ENCODE data around the gene CDON. TPM values are rescaled to one million over a fixed set of nuclear protein-coding genes. Genes with fewer than 3 reads are reported as not detected.

Gene CDON
- polyA plus RNA-seq, 3 donors: 0.01 TPM; not detected in 2

DNA sequence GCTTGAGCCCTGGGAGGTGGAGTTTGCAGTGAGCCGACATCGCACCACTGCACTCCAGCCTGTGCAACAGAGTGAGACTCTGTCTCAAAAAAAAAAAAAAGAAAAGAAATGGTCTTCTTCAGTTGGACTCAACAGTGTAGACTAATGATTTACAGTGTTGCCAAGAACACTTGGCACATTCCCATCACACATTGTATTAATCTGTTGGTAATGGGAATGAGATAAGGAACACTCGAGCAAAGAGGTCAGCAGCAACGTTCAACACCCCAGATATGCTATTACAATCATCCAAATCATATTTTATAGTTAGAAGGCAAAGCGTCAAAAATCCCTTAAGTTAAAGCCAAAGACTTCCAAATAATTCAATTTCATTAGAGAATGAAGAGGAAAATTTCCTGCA, 14.5 kb downstream of the CDON start:
- Histone ChIP-seq H3K27ac (ENCODE audit: low read depth in 1 of 2, low read length in 2 of 2) (no peak overlapping the region), H3K79me2 (ENCODE audit: insufficient read depth, low read length) (no peaks in the 10 kb centered on the region), H3K36me3 (replicated peaks in 1 of 2; ENCODE audit: control insufficient read depth in 1 of 2, insufficient read depth in 2 of 2, low read length in 2 of 2) (no peaks in the 10 kb centered on the region), H3K9ac (ENCODE audit: insufficient read depth, low read length, poor library complexity, severe bottlenecking) (no peak overlapping the region), H3K4me1 (ENCODE audit: control insufficient read depth in 1 of 2, insufficient read depth in 2 of 2, low read length in 2 of 2) (no peaks in the 10 kb centered on the region), H3K9me3 (replicated peaks in 1 of 2; ENCODE audit: control insufficient read depth in 1 of 2, insufficient read depth in 1 of 2, low read length in 2 of 2) (no peaks in the 10 kb centered on the region), H3K4me3 (replicated peaks in 1 of 3; ENCODE audit: low read depth in 2 of 3, low read length in 3 of 3) (no peak overlapping the region), H4K20me1 (ENCODE audit: insufficient read depth, low read length) (no peaks in the 10 kb centered on the region), H2AFZ (ENCODE audit: insufficient read depth, low read depth, low read length, poor library complexity, severe bottlenecking) (no peak overlapping the region), H3K27me3 (ENCODE audit: control insufficient read depth in 2 of 2, insufficient read depth in 2 of 2, low read length in 2 of 2) (peaks cover 2 to 4% of the 10 kb centered on the region in 2 donors), H3K4me2 (replicated peaks; ENCODE audit: extremely low read depth, low read length, poor library complexity, severe bottlenecking) (no peak overlapping the region)
- Mint-ChIP-seq H3K27ac (no peak overlapping the region), H3K36me3 (no peaks in the 10 kb centered on the region), H3K27me3 (ENCODE audit: low read depth in 3 of 3) (peaks cover 5 to 22% (median 14%) of the 10 kb centered on the region in 3 donors), H3K4me1 (no peaks in the 10 kb centered on the region), H3K9me3 (peaks cover 0 to 2% (median 0%) of the 10 kb centered on the region in 7 donors), H3K4me3 (no peak overlapping the region)
- TF ChIP-seq, protein P1, sequence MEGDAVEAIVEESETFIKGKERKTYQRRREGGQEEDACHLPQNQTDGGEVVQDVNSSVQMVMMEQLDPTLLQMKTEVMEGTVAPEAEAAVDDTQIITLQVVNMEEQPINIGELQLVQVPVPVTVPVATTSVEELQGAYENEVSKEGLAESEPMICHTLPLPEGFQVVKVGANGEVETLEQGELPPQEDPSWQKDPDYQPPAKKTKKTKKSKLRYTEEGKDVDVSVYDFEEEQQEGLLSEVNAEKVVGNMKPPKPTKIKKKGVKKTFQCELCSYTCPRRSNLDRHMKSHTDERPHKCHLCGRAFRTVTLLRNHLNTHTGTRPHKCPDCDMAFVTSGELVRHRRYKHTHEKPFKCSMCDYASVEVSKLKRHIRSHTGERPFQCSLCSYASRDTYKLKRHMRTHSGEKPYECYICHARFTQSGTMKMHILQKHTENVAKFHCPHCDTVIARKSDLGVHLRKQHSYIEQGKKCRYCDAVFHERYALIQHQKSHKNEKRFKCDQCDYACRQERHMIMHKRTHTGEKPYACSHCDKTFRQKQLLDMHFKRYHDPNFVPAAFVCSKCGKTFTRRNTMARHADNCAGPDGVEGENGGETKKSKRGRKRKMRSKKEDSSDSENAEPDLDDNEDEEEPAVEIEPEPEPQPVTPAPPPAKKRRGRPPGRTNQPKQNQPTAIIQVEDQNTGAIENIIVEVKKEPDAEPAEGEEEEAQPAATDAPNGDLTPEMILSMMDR (IDR thresholded peaks at IDR 0.05): no peak
- intact Hi-C loops (cut with micrococcal nuclease): no loop called here
- no peak for DNase-seq
- WGBS (ENCODE audit: insufficient coverage): no CpG with 5 or more reads among the region's 5 CpGs

DNA sequence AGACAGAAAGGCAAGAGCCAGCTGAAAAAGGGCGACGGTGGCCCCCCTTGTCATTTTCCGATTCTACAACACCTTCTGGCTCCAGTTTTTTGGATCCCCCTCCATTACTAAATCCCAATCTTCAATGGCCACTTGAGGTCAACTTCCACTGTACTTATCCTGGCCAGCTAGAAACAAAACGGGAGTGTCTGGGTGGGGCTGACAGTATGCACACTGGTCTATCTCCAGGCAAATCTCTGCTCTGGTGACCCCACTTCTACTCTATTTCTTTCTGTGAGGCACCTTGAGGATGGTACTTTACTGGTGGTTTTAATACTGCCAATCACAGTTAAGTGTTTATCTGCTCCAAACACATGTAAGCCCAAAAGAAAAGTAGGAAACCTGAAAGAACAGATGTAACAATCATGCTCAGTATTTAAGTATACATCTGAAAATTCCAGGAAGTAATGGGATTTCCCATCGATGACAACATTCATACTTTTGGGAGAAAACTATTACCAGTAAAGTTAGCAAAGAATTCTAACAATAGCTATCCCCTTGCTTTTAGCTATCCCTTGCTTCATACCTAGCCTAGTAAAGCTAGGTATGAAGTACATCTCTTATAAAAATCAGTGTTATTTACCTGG, 16.0 kb downstream of the CDON start:
- Mint-ChIP-seq H3K4me3 (no peak overlapping the region), H3K27ac (no peak overlapping the region), H3K9me3 (peaks cover 0 to 2% (median 0%) of the 10 kb centered on the region in 7 donors), H3K27me3 (ENCODE audit: low read depth in 3 of 3) (peaks cover 5 to 18% (median 17%) of the 10 kb centered on the region in 3 donors), H3K36me3 (no peaks in the 10 kb centered on the region), H3K4me1 (no peaks in the 10 kb centered on the region)
- TF ChIP-seq, protein P1 (IDR thresholded peaks at IDR 0.05): no peak
- Histone ChIP-seq H4K20me1 (ENCODE audit: insufficient read depth, low read length) (no peaks in the 10 kb centered on the region), H3K4me3 (replicated peaks in 1 of 3; ENCODE audit: low read depth in 2 of 3, low read length in 3 of 3) (no peak overlapping the region), H3K9me3 (replicated peaks in 1 of 2; ENCODE audit: control insufficient read depth in 1 of 2, insufficient read depth in 1 of 2, low read length in 2 of 2) (no peaks in the 10 kb centered on the region), H2AFZ (ENCODE audit: insufficient read depth, low read depth, low read length, poor library complexity, severe bottlenecking) (no peak overlapping the region), H3K4me2 (replicated peaks; ENCODE audit: extremely low read depth, low read length, poor library complexity, severe bottlenecking) (no peak overlapping the region), H3K36me3 (replicated peaks in 1 of 2; ENCODE audit: control insufficient read depth in 1 of 2, insufficient read depth in 2 of 2, low read length in 2 of 2) (no peaks in the 10 kb centered on the region), H3K9ac (ENCODE audit: insufficient read depth, low read length, poor library complexity, severe bottlenecking) (no peak overlapping the region), H3K27ac (ENCODE audit: low read depth in 1 of 2, low read length in 2 of 2) (no peak overlapping the region), H3K4me1 (ENCODE audit: control insufficient read depth in 1 of 2, insufficient read depth in 2 of 2, low read length in 2 of 2) (no peaks in the 10 kb centered on the region), H3K79me2 (ENCODE audit: insufficient read depth, low read length) (no peaks in the 10 kb centered on the region), H3K27me3 (ENCODE audit: control insufficient read depth in 2 of 2, insufficient read depth in 2 of 2, low read length in 2 of 2) (peaks cover 2 to 4% of the 10 kb centered on the region in 2 donors)
- 100% methylated on average over 1 of the region's 5 CpGs for WGBS (ENCODE audit: insufficient coverage)
- DNase-seq: no peak
- intact Hi-C loops (cut with micrococcal nuclease): no loop called here

Measured in CD14-positive monocyte (primary cell).